AG10803 (cell line): ENCODE results near the gene SNX9.
"Not testable (repeated sequence)": the region's sequence is repeated elsewhere in the genome, so short reads cannot be mapped to it uniquely, and the experiment has no call there.

ENCODE experiments used
- DNase-seq: peaks from one replicate; pipeline ENCODE4 v3.0.0; 2010; ENCODE audit warnings: low read depth
- H3K4me3 ChIP-seq: 2 replicates; pipeline ENCODE4 v1.5.1; 2011; ENCODE audit warnings: mild to moderate bottlenecking, low read length, control low read depth
- TF ChIP-seq, protein P1 (sequence below): conservative IDR thresholded peaks from 2 replicates; pipeline ENCODE4 v1.5.1; 2011; ENCODE audit warnings: mild to moderate bottlenecking, low read length, control low read depth, inconsistent platforms

Gene SNX9

DNA sequence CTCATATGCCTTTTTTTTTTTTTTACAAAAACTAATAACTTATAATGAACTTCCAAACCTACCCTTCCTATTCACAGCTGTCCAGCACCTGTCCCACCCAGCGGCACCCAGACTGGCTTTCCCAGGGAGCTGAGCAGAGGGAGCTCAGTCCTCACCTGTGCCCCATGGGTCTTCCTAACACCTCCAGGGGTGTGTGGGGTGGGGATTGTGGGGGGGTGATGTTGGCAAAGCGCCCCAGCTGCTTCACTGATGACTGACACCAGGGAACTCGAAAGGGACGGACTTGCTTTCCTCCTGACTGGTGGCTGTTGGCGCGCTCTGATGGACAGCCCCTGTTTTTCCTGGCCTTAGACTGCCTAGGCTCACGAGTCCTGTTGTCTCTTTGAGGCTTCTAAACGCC lies 144.4 kb downstream of the SNX9 start:
- no peak for DNase-seq
- TF ChIP-seq, protein P1, sequence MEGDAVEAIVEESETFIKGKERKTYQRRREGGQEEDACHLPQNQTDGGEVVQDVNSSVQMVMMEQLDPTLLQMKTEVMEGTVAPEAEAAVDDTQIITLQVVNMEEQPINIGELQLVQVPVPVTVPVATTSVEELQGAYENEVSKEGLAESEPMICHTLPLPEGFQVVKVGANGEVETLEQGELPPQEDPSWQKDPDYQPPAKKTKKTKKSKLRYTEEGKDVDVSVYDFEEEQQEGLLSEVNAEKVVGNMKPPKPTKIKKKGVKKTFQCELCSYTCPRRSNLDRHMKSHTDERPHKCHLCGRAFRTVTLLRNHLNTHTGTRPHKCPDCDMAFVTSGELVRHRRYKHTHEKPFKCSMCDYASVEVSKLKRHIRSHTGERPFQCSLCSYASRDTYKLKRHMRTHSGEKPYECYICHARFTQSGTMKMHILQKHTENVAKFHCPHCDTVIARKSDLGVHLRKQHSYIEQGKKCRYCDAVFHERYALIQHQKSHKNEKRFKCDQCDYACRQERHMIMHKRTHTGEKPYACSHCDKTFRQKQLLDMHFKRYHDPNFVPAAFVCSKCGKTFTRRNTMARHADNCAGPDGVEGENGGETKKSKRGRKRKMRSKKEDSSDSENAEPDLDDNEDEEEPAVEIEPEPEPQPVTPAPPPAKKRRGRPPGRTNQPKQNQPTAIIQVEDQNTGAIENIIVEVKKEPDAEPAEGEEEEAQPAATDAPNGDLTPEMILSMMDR = no peak
- no peak overlapping the region for H3K4me3 ChIP-seq

DNA sequence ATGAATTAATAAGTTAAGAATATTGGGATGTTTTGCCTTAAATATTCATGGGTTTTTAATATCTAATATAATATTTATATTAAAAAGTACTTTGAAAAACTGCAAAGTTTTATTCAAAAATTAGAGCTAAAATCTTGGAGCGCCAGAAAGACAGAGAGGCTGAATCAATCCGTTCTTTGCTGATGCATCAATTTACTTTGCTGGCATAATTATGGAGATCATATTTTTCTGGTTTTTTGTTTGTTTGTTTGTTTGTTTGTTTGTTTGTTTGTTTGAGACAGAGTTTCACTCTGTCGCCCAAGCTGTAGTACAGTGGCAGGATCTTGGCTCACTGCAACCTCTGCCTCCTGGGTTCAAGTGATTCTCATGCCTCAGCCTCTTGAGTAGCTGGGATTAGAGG lies 149.1 kb downstream of the SNX9 start:
- H3K4me3 ChIP-seq, DNase-seq: not testable (repeated sequence)

DNA sequence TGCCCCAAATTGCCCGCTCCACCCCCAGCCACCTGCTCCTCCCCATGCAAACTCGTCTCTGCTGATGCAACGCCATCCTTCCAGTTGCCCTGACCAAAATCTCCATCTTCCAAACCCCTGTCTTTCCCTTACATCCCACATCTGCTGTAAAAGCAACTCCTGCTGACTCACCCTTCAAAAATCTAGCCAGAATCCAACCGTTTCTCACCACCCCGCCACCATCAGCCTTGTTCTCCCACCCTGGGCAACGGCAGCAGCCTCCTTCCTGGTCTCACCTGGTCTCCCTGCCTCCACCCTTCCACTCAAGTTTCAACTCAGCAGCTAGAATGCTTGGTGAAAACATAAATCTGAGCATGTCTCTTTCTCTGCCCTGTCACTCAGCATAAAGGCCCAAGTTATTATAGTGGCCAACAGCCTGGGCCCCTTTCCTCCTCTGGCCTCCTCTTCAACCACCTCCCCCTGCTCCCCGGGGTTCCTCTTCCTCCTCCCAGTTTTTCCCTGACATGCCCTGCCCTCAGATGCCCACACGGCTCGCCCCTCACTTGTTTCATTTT lies 151.4 kb downstream of the SNX9 start:
- H3K4me3 ChIP-seq = no peak overlapping the region
- DNase-seq = peak; percentile 54
- TF ChIP-seq, protein P1 = no peak

DNA sequence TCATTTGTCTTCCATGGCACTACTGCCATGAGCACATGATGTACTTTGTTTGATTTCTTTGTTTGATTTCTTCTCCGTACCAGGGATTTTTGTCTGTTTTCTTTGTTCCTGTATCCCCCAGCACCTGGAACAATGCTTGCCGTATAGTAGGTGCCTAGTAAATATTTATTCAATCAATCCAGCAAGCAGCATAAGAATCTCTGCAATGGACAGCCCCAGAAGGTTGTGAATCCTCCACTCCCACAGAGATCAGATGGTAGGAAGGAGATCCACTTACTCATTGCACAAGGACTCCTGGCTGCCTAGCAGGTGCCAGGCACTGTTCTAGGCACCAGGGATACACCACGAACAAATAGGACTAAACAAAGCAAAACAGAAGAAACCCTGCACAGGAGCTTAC lies 151.9 kb downstream of the SNX9 start:
- no peak overlapping the region for H3K4me3 ChIP-seq
- TF ChIP-seq, protein P1 = no peak
- DNase-seq = no peak

DNA sequence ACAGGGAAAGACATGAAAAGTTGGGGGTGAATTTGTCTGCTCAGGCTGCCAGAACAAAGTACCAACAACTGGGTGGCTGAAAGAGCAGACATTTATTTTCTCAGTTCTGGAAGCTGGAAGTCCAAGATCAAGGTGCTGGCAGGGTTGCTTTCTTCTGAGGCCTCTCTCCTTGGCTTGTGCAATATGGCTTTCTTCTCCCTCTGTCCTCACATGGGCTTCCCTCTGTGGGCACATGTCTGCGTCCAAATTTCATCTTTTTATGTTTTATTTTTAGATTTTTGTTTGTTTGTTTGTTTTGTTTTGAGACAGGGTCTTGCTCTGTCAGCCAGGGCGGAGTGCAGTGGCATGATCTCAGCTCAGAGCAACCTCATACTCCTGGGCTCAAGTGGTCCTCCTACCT lies 152.4 kb downstream of the SNX9 start:
- TF ChIP-seq, protein P1 = no peak
- H3K4me3 ChIP-seq = no peak overlapping the region
- DNase-seq = no peak

DNA sequence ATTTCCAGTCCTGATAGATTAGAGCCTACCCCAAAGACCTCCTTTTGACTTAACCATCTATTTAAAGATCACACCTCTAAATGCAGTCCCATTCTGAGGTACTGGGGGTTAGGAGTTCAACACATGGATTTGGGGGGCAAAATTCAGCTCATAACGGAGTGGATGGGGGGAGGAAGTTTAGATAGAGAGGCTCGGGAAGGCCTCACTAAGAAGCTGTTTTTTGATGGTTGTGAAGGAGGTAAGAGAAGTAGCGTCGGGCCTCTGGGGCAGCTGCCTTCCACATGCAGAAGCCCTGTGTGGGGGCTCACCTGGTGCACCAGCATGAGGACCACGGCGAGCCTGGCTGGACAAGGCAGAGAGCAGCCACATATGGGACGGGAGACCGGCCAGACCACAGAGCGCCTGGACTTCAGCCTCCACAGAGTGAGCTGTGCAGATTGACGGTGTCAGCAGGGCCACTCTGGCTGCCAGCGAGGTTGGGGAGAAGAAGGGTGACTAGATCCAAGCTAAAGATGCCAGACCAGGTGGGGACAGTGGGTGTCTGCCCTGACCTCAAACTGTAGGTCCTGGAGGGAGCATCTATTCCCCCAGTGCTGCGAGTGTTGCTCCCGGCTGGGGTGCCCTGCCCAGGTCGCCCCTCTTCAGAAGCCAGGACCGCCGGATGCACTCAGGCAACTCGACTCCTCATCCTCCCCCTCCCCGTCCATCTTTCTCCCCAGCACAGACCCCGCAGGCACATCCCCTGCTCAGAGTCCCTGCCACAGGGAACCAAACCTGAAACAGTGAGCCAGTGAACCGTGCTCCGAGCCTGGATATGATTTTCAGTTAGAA lies 153.5 kb downstream of the SNX9 start:
- H3K4me3 ChIP-seq = no peak overlapping the region
- TF ChIP-seq, protein P1 = no peak
- DNase-seq = no peak

DNA sequence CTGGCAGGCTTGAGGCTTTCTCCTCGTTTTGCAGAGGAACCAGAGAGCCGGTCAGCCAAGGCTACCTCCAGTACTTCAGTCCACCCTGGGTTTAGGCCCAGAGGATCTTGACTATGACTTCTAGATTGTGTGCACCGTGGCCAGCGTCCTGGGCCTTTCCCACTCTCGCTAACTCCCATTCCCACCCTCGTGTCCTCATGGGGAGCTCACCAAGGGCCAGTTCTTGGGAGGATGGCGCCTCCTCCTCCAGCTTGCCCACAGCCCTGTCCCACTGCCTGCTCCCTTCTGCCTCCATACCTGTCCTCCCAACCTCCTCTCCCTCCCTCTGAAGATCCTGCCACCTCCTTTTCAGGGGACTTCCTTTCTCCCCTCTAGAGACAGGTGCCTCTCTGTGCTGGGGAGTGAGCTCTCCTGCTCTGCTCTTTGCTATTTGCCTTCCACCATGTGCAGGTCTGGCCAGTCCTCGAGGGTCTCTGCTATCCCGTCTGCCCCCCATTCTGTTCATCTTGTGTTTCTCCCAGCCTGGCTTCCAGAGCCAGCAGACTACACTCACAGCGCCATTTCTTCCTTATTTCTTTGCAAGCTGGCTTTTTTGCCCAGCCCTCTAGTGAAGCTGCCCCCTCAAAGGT lies 154.2 kb downstream of the SNX9 start:
- no peak for DNase-seq
- H3K4me3 ChIP-seq = no peak overlapping the region
- TF ChIP-seq, protein P1 = no peak
